ENCODE results near the gene DAAM1. TPM values are rescaled to one million over a fixed set of nuclear protein-coding genes. Genes with fewer than 3 reads are reported as not detected.

Gene DAAM1
- total RNA-seq, 1 experiment from 2014 or later: 30.4 TPM

DNA sequence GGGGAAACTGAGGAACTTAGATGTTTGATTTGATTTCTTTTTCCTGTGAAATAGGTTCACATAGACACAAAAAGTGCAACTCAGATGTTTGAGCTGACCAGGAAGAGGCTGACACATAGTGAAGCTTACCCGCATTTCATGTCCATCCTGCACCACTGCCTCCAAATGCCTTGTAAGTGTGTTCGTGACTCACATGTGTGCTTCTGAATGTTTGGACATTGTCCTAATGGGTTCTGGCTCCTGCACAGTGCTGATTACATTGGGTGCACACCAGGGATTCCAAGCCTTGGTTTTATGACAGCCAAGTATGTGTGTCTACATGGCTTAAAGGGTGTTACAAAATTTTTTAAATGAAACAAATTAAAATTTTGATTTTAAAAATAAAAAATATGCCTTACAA is 137.4 kb downstream of the DAAM1 start (continued):
- TF ChIP-seq, protein P1, sequence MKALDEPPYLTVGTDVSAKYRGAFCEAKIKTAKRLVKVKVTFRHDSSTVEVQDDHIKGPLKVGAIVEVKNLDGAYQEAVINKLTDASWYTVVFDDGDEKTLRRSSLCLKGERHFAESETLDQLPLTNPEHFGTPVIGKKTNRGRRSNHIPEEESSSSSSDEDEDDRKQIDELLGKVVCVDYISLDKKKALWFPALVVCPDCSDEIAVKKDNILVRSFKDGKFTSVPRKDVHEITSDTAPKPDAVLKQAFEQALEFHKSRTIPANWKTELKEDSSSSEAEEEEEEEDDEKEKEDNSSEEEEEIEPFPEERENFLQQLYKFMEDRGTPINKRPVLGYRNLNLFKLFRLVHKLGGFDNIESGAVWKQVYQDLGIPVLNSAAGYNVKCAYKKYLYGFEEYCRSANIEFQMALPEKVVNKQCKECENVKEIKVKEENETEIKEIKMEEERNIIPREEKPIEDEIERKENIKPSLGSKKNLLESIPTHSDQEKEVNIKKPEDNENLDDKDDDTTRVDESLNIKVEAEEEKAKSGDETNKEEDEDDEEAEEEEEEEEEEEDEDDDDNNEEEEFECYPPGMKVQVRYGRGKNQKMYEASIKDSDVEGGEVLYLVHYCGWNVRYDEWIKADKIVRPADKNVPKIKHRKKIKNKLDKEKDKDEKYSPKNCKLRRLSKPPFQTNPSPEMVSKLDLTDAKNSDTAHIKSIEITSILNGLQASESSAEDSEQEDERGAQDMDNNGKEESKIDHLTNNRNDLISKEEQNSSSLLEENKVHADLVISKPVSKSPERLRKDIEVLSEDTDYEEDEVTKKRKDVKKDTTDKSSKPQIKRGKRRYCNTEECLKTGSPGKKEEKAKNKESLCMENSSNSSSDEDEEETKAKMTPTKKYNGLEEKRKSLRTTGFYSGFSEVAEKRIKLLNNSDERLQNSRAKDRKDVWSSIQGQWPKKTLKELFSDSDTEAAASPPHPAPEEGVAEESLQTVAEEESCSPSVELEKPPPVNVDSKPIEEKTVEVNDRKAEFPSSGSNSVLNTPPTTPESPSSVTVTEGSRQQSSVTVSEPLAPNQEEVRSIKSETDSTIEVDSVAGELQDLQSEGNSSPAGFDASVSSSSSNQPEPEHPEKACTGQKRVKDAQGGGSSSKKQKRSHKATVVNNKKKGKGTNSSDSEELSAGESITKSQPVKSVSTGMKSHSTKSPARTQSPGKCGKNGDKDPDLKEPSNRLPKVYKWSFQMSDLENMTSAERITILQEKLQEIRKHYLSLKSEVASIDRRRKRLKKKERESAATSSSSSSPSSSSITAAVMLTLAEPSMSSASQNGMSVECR (CRISPR knock-in tag; IDR thresholded peaks at IDR 0.05; ENCODE audit: borderline replicate concordance): no peak

DNA sequence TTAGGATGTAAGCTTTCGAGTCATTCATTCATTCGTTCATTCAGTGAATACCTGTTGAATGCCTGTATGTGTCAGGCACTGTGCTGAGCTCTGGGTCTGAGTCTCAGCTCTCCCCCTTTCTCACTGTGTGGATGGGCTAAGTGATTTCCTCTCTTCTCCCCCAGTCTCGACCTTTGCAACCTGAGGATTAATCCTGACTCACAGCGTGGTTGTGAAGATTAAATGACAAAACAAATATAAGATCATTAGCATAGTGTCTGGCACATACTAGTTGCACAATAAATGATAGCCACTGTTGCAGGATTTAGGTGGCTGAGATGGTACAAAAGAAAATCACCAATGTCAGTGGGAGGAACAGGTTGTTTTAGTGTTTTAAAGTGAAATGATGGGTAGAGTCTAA is 140.0 kb downstream of the DAAM1 start:
- no peak overlapping the region for H3K4me3 Mint-ChIP-seq
- POLR2A ChIA-PET: no interaction called here

More for the DNA sequence above, 140.0 kb downstream of the DAAM1 start:
- H3K9me3 Mint-ChIP-seq: no peaks in the 10 kb centered on the region
- TF ChIP-seq GRHL2 (CRISPR knock-in tag; IDR thresholded peaks at IDR 0.05; ENCODE audit: insufficient replicate concordance, severe bottlenecking) (no peak), MXD4 (CRISPR knock-in tag; IDR thresholded peaks at IDR 0.05; ENCODE audit: borderline replicate concordance) (no peak), ESRRA (CRISPR knock-in tag; IDR thresholded peaks at IDR 0.05; ENCODE audit: borderline replicate concordance) (no peak), TCF7 (CRISPR knock-in tag; IDR thresholded peaks at IDR 0.05; ENCODE audit: low read depth) (no peak), EMX1 (CRISPR knock-in tag; IDR thresholded peaks at IDR 0.05) (no peak), RELA (CRISPR knock-in tag; IDR thresholded peaks at IDR 0.05; ENCODE audit: borderline replicate concordance) (no peak), ETV6 (CRISPR knock-in tag; IDR thresholded peaks at IDR 0.05) (no peak), GABPB1 (CRISPR knock-in tag; IDR thresholded peaks at IDR 0.05) (no peak), SMAD4 (CRISPR knock-in tag; IDR thresholded peaks at IDR 0.05) (no peak), JUN (CRISPR knock-in tag; IDR thresholded peaks at IDR 0.05) (no peak), SMAD3 (CRISPR knock-in tag; IDR thresholded peaks at IDR 0.05; ENCODE audit: borderline replicate concordance) (no peak), CREM (CRISPR knock-in tag; IDR thresholded peaks at IDR 0.05) (no peak)
- TF ChIP-seq, protein P2, sequence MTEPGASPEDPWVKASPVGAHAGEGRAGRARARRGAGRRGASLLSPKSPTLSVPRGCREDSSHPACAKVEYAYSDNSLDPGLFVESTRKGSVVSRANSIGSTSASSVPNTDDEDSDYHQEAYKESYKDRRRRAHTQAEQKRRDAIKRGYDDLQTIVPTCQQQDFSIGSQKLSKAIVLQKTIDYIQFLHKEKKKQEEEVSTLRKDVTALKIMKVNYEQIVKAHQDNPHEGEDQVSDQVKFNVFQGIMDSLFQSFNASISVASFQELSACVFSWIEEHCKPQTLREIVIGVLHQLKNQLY (CRISPR knock-in tag; IDR thresholded peaks at IDR 0.05): no peak
- TF ChIP-seq, protein P3, sequence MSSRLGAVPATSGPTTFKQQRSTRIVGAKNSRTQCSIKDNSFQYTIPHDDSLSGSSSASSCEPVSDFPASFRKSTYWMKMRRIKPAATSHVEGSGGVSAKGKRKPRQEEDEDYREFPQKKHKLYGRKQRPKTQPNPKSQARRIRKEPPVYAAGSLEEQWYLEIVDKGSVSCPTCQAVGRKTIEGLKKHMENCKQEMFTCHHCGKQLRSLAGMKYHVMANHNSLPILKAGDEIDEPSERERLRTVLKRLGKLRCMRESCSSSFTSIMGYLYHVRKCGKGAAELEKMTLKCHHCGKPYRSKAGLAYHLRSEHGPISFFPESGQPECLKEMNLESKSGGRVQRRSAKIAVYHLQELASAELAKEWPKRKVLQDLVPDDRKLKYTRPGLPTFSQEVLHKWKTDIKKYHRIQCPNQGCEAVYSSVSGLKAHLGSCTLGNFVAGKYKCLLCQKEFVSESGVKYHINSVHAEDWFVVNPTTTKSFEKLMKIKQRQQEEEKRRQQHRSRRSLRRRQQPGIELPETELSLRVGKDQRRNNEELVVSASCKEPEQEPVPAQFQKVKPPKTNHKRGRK (CRISPR knock-in tag; IDR thresholded peaks at IDR 0.05; ENCODE audit: borderline replicate concordance): no peak
- TF ChIP-seq, protein P4, sequence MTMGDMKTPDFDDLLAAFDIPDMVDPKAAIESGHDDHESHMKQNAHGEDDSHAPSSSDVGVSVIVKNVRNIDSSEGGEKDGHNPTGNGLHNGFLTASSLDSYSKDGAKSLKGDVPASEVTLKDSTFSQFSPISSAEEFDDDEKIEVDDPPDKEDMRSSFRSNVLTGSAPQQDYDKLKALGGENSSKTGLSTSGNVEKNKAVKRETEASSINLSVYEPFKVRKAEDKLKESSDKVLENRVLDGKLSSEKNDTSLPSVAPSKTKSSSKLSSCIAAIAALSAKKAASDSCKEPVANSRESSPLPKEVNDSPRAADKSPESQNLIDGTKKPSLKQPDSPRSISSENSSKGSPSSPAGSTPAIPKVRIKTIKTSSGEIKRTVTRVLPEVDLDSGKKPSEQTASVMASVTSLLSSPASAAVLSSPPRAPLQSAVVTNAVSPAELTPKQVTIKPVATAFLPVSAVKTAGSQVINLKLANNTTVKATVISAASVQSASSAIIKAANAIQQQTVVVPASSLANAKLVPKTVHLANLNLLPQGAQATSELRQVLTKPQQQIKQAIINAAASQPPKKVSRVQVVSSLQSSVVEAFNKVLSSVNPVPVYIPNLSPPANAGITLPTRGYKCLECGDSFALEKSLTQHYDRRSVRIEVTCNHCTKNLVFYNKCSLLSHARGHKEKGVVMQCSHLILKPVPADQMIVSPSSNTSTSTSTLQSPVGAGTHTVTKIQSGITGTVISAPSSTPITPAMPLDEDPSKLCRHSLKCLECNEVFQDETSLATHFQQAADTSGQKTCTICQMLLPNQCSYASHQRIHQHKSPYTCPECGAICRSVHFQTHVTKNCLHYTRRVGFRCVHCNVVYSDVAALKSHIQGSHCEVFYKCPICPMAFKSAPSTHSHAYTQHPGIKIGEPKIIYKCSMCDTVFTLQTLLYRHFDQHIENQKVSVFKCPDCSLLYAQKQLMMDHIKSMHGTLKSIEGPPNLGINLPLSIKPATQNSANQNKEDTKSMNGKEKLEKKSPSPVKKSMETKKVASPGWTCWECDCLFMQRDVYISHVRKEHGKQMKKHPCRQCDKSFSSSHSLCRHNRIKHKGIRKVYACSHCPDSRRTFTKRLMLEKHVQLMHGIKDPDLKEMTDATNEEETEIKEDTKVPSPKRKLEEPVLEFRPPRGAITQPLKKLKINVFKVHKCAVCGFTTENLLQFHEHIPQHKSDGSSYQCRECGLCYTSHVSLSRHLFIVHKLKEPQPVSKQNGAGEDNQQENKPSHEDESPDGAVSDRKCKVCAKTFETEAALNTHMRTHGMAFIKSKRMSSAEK (CRISPR knock-in tag; IDR thresholded peaks at IDR 0.05; ENCODE audit: borderline replicate concordance): no peak
- H3K27me3 Mint-ChIP-seq (ENCODE audit: low read depth): no peaks in the 10 kb centered on the region
- peaks cover 46% of the 10 kb centered on the region for H3K4me1 Mint-ChIP-seq
- no peak for DNase-seq (ENCODE audit: low spot score)
- H3K36me3 Mint-ChIP-seq: peaks cover 10% of the 10 kb centered on the region
- H3K27ac Mint-ChIP-seq: peak overlapping the region; percentile 1; the same call in 1 of the 2 replicates
- no peak for ATAC-seq
- CTCF ChIA-PET: interaction anchor here (1.2 kb wide), 1 partner anchor 97 kb away, joined by 3 read pairs; no protein-coding TSS in a partner anchor
